HFFc6 (cell line): ENCODE results near the gene RARB. TPM values are rescaled to one million over a fixed set of nuclear protein-coding genes. Genes with fewer than 3 reads are reported as not detected.

Source experiments
- DNase-seq: peaks from one replicate; pipeline ENCODE4 v3.0.0-alpha.2; 2018
- H3K27ac Mint-ChIP-seq: 2 replicates; pipeline ENCODE4 v1.8.0; 2020; ENCODE audit warnings: mild to moderate bottlenecking, mixed read lengths
- H3K27me3 Mint-ChIP-seq: 2 replicates; pipeline ENCODE4 v1.8.0; 2021; ENCODE audit warnings: mild to moderate bottlenecking, moderate library complexity, mixed read lengths; ENCODE audit not compliant: insufficient read depth
- H3K36me3 Mint-ChIP-seq: 2 replicates; pipeline ENCODE4 v1.8.0; 2021; ENCODE audit warnings: low read depth, mixed read lengths
- H3K4me1 Mint-ChIP-seq: 2 replicates; pipeline ENCODE4 v1.8.0; 2020; ENCODE audit warnings: low read depth, mixed read lengths
- H3K4me3 Mint-ChIP-seq: 2 replicates; pipeline ENCODE4 v1.8.0; 2020; ENCODE audit warnings: mild to moderate bottlenecking, moderate library complexity, mixed read lengths
- H3K9me3 Mint-ChIP-seq: 2 replicates; pipeline ENCODE4 v1.8.0; 2020; ENCODE audit warnings: mild to moderate bottlenecking, mixed read lengths
- total RNA-seq, 6 experiments: library from RNA; stranded (reverse); fragmentation: NEBNext Ultra II Directional; extraction: Animal tissue kit (Norgen Biotek cat#: 25700); gene quantifications; 2 replicates in 1 of 6; 3 replicates in 5 of 6; pipeline ENCODE4 v1.2.3, GENCODE V29; 2021
- TF ChIP-seq, protein P1 (sequence below): fragments of 200-600 bp; sonication (generic); IDR thresholded peaks from 2 replicates; pipeline ENCODE4 v1.5.0; 2021; ENCODE audit warnings: antibody characterized with exemption, mild to moderate bottlenecking

The RARB gene
- total RNA-seq, 6 experiments from 2014 or later = 1.6 to 2.4 (median 1.8) TPM; not detected in 2

- no peak for DNase-seq
- peaks cover 2% of the 10 kb centered on the region for H3K27me3 Mint-ChIP-seq
- no peaks in the 10 kb centered on the region for H3K9me3 Mint-ChIP-seq
- no peak overlapping the region for H3K27ac Mint-ChIP-seq
- no peaks in the 10 kb centered on the region for H3K36me3 Mint-ChIP-seq
- TF ChIP-seq, protein P1, sequence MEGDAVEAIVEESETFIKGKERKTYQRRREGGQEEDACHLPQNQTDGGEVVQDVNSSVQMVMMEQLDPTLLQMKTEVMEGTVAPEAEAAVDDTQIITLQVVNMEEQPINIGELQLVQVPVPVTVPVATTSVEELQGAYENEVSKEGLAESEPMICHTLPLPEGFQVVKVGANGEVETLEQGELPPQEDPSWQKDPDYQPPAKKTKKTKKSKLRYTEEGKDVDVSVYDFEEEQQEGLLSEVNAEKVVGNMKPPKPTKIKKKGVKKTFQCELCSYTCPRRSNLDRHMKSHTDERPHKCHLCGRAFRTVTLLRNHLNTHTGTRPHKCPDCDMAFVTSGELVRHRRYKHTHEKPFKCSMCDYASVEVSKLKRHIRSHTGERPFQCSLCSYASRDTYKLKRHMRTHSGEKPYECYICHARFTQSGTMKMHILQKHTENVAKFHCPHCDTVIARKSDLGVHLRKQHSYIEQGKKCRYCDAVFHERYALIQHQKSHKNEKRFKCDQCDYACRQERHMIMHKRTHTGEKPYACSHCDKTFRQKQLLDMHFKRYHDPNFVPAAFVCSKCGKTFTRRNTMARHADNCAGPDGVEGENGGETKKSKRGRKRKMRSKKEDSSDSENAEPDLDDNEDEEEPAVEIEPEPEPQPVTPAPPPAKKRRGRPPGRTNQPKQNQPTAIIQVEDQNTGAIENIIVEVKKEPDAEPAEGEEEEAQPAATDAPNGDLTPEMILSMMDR = no peak
- peaks cover 33% of the 10 kb centered on the region for H3K4me1 Mint-ChIP-seq
- H3K4me3 Mint-ChIP-seq = no peak overlapping the region
Observed at GRCh38 chr3:25478211-25478757, 50.2 kb downstream of the RARB start.

DNA sequence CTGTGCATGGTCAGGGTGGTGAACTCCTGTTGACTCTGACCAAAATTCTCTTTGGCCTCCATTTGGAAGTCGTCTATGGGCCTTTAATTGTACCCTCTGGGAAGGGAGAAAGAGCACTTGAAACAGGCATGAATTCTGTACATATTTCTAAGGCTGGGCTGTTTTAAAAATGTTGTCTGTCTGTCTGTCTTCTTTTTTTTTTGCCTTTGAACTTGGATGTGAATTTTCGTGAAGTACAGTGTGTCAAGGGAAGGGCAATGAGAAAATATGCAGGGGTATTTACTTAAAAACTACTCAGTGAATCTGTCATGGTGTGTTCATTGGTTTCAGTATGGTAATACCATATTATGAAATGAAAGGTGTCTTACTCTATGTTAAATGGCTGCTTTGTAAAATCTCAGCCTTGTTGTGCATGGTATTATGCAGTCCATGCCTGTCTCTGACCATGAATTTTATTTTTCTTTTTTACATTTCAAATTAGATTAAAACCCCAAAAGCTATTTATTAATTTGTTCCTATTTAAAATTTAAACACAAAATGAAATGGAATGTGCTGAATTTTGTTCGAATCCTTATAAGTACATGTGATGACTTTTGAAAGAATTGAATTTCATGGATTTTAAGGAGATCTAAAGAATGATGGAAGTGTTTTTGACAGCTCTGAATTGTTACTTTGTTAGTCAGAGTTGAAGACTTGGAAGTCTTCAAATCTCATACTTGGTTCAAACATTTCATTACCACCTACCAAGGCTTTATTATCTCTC is 51.1 kb downstream of the RARB start:
- no peak for DNase-seq
- Mint-ChIP-seq H3K36me3 (no peaks in the 10 kb centered on the region), H3K4me1 (peaks cover 35% of the 10 kb centered on the region), H3K27me3 (peaks cover 2% of the 10 kb centered on the region), H3K4me3 (no peak overlapping the region), H3K9me3 (no peaks in the 10 kb centered on the region), H3K27ac (no peak overlapping the region)
- TF ChIP-seq, protein P1 = no peak

DNA sequence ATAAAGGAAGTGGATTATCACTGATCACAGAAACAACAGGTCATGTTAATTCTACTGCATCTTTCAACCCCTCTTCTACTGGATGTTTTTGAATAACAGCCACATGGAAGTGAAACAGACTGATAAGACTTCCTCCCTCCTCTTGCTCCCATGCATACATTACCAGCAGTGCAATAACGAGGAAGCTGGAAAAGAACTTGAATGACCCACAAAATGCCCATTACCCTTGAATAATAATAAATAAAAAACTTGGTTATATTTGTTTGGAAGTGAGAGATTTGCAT is 51.6 kb downstream of the RARB start:
- DNase-seq = no peak
- TF ChIP-seq, protein P1 = no peak
- H3K27me3 Mint-ChIP-seq = peaks cover 2% of the 10 kb centered on the region
- no peak overlapping the region for H3K27ac Mint-ChIP-seq
- H3K36me3 Mint-ChIP-seq = no peaks in the 10 kb centered on the region
- no peak overlapping the region for H3K4me3 Mint-ChIP-seq
- no peaks in the 10 kb centered on the region for H3K9me3 Mint-ChIP-seq
- H3K4me1 Mint-ChIP-seq = peaks cover 36% of the 10 kb centered on the region

DNA sequence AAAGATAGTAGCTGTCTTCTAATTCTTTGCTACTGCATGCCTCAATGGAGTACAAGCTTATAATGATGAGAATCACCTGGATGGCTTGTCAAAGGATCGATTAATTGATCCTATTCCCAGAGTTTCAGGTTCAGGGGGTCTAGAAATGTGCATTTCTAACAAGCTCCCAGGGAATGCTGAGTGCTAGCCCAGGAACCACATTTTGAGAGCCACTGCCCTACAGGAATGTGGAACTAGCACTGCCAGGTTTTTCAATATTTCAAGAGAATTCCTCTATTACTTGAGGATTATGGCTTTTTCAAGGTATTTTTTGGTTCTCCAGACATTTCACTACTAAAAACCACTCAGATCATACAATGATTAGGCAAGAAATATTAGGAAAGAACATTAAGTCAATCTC is 52.7 kb downstream of the RARB start:
- Mint-ChIP-seq H3K36me3 (no peaks in the 10 kb centered on the region), H3K4me1 (peaks cover 36% of the 10 kb centered on the region), H3K9me3 (no peaks in the 10 kb centered on the region), H3K4me3 (no peak overlapping the region), H3K27me3 (peaks cover 2% of the 10 kb centered on the region), H3K27ac (no peak overlapping the region)
- DNase-seq = no peak
- TF ChIP-seq, protein P1 = no peak

DNA sequence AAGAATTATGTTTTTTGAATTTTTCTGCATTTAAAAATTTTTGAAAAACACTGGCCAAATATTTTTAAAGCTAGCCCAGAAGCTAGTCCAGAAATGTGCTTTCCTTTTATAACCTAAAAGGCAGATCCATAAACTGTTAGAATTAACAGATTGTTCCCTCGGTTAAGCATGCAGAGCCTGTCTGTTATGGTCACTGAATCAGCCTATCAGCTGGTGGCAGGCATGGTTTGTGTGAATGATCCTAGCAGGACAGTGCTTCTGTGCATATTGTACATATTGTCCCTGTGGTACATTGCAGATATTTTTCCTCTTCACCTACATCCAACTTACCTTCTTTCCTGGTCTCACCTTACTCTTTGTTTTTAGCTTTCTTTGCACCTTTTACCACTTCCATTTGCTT is 53.3 kb downstream of the RARB start:
- Mint-ChIP-seq H3K4me1 (peaks cover 35% of the 10 kb centered on the region), H3K27ac (no peak overlapping the region)

More for the DNA sequence above, 53.3 kb downstream of the RARB start:
- TF ChIP-seq, protein P1 = no peak
- Mint-ChIP-seq H3K27me3 (peaks cover 2% of the 10 kb centered on the region), H3K36me3 (no peaks in the 10 kb centered on the region), H3K9me3 (no peaks in the 10 kb centered on the region), H3K4me3 (no peak overlapping the region)
- DNase-seq = no peak
